CD4-positive, alpha-beta T cell treated with Interleukin-17A for 4 hours (primary cell): ENCODE data around the gene SIKE1.
"Not testable (repeated sequence)": the region's sequence is repeated elsewhere in the genome, so short reads cannot be mapped to it uniquely, and the experiment has no call there.

Experiments
- DNase-seq: peaks from one replicate; pipeline ENCODE4 v3.0.0-alpha.2; 2020; ENCODE audit warnings: mixed read lengths

The SIKE1 gene

GRCh38 chr1:114780344-114781226 lies at the start of gene SIKE1:
Gene SIKE1 (minus strand): TSS chr1:114780685. CDS start chr1:114780607, 78 bp downstream.
- peak; percentile 94 for DNase-seq

DNA sequence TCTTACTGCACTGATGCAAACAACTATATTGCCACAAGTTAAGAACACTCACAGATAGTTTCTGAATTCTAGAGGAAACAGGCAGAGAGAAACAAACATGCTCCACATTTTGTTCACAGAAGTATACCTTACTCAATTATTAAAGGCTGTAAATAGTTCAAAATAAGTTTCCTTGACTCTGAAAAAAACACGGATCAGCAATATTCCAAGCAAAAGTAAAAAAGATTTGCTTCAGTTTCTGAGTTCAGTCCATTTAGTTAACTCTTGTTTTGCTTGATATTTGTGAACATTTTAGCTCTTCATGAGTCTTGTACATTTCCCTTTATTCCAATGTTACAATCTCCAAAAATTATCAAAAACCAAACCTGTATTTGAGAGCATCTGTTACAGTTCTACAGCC lies 49.6 kb upstream of the SIKE1 start:
- DNase-seq, result not testable (repeated sequence)

DNA sequence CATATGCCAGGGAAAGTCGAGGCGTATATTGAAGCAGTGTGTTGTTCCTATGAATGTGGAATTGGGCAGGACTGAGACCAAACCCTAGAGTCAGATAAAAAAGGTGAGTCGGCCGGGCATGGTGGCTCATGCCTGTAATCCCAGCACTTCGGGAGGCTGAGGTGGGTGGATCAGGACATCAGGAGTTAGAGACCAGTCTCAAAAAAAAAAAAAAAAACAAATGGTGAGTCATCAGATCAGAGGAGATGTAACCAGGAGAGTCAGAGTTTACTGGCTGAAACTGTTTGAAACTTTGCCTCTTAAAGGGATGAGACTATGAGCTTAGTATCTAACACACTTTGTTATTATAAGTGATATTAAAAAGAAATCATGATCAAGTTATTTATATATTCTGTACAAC lies 47.8 kb upstream of the SIKE1 start:
- DNase-seq, result no peak

- DNase-seq, result no peak
Observed at GRCh38 chr1:114821978-114822377, 41.5 kb upstream of the SIKE1 start.

DNA sequence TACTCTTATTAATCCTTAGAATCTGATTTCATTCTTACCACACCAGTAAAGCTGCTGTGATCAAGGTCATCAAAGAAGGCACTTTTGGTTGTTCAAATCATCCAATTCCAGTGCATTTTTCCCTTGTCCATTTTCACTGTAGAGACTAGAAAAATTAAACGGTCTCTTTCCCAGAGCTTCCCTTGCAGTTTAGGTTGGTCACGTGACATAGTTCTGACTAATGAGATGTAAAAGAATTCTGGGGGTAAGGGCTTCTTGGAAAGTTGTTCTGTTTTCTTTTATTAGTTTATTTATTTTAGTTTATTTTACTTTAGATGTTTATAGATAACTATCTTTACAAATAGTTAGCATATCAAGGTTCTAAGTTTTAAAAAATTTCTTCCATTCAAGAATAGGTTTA lies 39.9 kb upstream of the SIKE1 start:
- no peak for DNase-seq

DNA sequence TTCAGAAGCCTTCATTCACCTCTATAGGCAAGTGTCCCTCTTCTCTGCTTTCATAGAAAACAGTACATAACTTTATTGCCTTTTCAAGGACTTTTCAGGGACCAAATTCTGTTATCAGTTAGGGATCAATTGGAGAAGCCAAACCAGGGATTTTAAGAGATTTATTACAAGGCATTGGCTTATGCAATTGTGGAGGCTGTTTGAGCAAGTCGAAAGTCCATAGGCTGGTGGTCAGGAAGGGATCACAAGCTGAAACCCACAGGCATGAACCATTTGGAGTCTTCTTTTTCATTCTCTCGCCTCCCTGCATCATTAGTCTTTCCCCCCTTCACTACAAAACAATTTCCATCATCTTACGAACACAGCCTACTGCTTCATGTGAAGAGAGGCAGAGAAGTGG lies 39.4 kb upstream of the SIKE1 start:
- DNase-seq, result no peak

- not testable (repeated sequence) for DNase-seq
Observed at GRCh38 chr1:114804449-114804848, 24.0 kb upstream of the SIKE1 start.

DNA sequence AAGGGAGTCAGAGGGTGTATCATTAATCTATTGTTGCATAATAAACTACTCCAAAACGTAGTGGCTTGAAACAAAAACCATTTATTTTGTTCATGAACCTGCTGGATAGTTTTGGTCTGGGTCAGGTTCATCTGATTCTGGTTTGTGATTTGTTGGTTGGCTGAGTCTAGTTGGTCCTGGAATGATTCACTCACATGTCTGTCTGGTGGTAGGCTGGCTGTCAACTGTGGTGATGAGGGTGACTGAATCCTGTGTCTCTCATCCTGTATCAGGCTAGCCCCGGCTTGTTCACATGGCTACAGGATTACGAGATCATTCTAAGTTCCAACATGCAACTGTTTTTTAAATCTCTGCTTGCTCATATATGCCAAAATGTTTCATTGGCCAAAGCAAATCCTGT lies 22.5 kb upstream of the SIKE1 start:
- DNase-seq, result no peak

- no peak for DNase-seq
Observed at GRCh38 chr1:114794038-114794437, 13.6 kb upstream of the SIKE1 start.

GRCh38 chr1:114790581-114790980 lies 10.1 kb upstream of the SIKE1 start:
- DNase-seq, result not testable (repeated sequence)

GRCh38 chr1:114786440-114786839 lies 6.0 kb upstream of the SIKE1 start:
- DNase-seq, result not testable (repeated sequence)

- DNase-seq, result no peak
Observed at GRCh38 chr1:114782476-114782875, 2.0 kb upstream of the SIKE1 start.

DNA sequence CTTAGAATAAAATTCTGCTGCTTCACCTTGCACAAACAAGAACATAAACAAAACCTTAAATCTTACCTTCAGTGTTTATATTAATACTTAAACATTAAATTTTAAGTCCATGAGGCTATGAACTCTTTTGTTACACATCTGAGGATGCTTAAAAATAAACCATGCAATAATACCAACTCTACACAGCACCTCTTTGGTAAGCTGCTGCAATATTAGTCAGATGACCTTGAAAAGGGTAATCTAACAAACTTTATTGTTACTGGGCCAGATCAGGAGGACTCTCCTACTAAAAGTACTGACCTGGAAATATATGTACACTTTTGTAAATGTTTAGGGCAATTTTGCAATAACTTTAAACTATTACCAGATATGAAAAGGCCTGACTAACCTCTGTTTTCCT lies 763 bp downstream of the SIKE1 start:
- no peak for DNase-seq

GRCh38 chr1:114776726-114777125 lies 3.8 kb downstream of the SIKE1 start:
- not testable (repeated sequence) for DNase-seq

DNA sequence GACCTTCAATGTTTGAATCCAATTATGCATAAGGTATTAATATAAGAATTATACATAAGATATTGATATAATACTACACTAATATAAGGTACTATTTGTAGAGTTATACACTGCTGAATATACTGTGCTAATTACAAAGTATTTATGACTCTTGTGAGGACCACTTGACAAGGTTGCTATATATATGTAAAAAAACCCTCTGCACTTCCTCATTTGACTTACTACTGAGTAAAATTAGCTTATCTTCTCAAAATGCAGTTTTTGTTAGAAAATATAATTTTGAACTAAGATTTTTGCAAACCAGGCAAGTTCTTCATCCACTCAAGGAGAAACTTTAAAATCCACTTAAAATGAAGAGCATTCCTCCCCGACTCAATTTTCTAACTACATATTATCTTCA lies 8.5 kb downstream of the SIKE1 start:
- DNase-seq, result no peak

GRCh38 chr1:114770989-114771388 lies 9.5 kb downstream of the SIKE1 start:
- no peak for DNase-seq

DNA sequence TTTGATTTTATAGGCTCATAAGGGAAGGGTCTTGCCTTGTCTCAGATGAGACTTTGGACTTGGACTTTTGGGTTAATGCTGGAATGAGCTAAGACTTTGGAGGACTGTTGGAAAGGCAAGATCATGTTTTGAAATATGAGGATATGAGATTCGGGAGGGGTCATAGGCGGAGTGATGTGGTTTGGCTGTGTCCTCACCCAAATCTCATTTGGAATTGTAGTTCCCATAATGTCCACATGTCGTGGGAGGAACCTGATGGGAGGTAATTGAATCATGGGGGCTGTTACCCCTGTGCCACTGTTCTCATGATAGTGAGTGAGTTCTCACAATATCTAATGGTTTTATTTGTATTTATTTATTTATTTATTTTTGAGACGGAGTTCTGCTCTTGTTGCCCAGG lies 15.8 kb downstream of the SIKE1 start:
- DNase-seq, result no peak

- no peak for DNase-seq
Observed at GRCh38 chr1:114758256-114758832, 22.1 kb downstream of the SIKE1 start.

GRCh38 chr1:114757455-114758255 lies 22.8 kb downstream of the SIKE1 start, which contains the start of gene CSDE1:
Gene CSDE1 (minus strand): TSS chr1:114757984. CDS start chr1:114739890, 18,094 bp downstream.
- peak; percentile 96 for DNase-seq

DNA sequence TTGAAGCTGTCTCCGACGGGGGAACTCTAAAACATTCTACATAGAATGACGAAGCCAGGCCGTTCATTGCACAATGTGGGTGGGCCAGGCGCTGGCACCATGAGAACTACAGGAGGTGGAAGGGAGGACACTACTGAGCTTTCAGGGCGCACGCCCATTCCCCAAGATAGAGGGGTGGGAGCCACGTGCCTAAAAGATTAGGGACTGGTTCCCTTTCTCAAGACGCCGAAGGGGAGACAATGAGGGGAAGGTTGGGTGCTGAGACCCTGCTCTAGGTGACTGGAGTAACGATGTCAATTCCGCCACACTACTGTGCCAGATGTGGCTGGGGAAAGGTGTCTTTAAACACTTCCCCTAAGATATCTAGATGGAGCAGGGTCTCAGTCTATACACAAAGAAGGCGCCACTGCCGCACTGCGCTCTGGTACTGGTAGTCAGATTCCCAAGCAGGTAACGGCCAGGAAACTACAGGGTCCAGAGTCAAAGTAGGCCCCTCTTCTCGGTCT lies 23.5 kb downstream of the SIKE1 start:
- DNase-seq, result no peak

GRCh38 chr1:114756009-114756892 lies 24.2 kb downstream of the SIKE1 start:
- no peak for DNase-seq
